Fibroblast of mammary gland (primary cell): ENCODE data around the gene SMYD3.
"Not testable (repeated sequence)": the region's sequence is repeated elsewhere in the genome, so short reads cannot be mapped to it uniquely, and the experiment has no call there.

Experiments used
- DNase-seq: peaks from one replicate; pipeline ENCODE4 v3.0.0-alpha.2; 2010; ENCODE audit warnings: low read depth
- H3K4me3 ChIP-seq: 2 replicates; pipeline ENCODE4 v1.5.1; 2011; ENCODE audit warnings: low read depth, mild to moderate bottlenecking, low read length, moderate library complexity; ENCODE audit not compliant: control insufficient read depth
- CTCF ChIP-seq: conservative IDR thresholded peaks from 2 replicates; pipeline ENCODE4 v1.5.1; 2011; ENCODE audit warnings: low read depth, low read length, inconsistent platforms; ENCODE audit not compliant: control insufficient read depth, insufficient read depth

Gene SMYD3

GRCh38 chr1:246343251-246343650 is 163.8 kb downstream of the SMYD3 start:
- no peak for TF ChIP-seq CTCF
- no peak for DNase-seq

DNA sequence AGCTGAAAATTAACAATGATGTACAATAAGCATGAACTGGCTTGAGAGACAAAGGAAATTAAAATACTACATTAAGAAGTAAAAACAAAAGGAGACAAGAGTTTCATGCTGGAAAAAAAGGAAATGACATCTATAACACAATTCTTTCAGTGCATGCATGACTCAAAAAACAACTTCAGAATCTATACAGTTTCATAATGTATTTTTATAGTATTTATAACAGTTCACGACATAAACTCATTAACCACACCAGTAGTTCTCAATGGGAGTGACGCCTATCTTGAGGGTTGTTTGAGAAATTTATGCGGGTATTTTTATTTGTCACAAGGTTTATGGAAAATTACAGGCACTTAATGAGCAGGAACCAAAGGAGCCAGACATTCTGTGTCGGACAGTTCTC is 168.5 kb downstream of the SMYD3 start:
- TF ChIP-seq CTCF: no peak
- no peak for DNase-seq
- no peak overlapping the region for H3K4me3 ChIP-seq

More at GRCh38 chr1:246343251-246343650, 163.8 kb downstream of the SMYD3 start:
- H3K4me3 ChIP-seq: no peak overlapping the region

- no peak for TF ChIP-seq CTCF
- no peak for DNase-seq
- no peak overlapping the region for H3K4me3 ChIP-seq
These were observed 169.0 kb downstream of the SMYD3 start for GRCh38 chr1:246338098-246338497.

DNA sequence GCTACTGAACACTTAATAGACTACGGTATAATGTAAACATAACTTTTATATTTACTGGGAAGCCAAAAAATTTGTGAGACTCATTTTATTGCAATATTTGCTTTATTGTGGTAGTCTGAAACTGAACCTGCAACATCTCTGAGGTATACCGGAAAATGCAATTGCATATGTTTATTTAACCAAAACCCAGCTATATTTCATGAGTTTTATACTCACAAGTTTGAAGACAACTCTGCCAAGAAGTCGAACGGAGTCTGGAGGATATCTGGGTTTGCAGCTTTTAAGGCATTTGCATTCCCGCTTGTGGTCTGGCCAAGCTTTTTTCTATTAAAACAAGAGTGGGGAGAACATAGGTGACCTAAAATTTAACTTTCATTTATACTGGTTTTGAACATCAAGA is 171.9 kb downstream of the SMYD3 start:
- no peak overlapping the region for H3K4me3 ChIP-seq
- TF ChIP-seq CTCF: no peak
- no peak for DNase-seq

DNA sequence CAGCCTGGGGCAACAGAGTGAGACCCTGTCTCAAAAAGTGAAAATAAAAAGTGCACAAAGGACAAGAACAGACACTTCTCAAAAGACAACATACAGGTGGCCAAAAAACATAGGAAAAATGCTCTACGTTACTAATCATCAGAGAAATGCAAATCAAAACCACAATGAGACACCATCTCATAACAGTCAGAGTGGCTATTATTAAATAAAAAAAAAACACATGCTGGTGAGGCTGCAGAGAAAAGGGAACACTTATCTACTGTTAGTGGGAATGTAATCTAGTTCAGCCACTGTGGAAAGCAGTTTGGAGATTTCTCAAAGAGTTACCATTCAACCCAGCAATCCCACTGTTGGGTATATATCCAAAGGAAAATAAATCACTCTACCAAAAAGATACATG is 173.2 kb downstream of the SMYD3 start:
- no peak for DNase-seq
- TF ChIP-seq CTCF: no peak
- no peak overlapping the region for H3K4me3 ChIP-seq

- TF ChIP-seq CTCF: no peak
- H3K4me3 ChIP-seq: no peak overlapping the region
- DNase-seq: no peak
These were observed 175.0 kb downstream of the SMYD3 start for GRCh38 chr1:246332078-246332477.

DNA sequence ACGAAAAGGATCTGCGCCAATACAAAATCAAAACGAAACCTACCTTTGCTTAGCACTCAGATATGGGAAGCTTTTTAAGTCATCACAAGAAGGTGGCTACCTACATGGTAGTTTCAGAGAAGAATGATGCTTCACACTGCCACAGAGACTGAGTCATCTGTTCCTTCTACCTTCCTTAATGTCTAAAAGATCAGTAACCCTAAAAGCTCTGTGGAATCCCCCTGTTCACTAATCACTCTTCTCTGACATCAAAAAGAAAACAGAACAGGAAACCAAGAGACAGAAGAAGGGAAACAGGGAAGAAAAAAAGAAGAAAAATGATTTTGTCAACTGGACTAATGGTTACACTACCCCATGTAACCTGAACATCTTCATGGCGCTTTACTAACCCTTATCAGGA is 177.2 kb downstream of the SMYD3 start:
- no peak overlapping the region for H3K4me3 ChIP-seq
- no peak for DNase-seq
- no peak for TF ChIP-seq CTCF

GRCh38 chr1:246329292-246329691 is 177.8 kb downstream of the SMYD3 start:
- H3K4me3 ChIP-seq, DNase-seq: not testable (repeated sequence)
